Measurements from ENCODE around the gene PLAAT3.

DNA sequence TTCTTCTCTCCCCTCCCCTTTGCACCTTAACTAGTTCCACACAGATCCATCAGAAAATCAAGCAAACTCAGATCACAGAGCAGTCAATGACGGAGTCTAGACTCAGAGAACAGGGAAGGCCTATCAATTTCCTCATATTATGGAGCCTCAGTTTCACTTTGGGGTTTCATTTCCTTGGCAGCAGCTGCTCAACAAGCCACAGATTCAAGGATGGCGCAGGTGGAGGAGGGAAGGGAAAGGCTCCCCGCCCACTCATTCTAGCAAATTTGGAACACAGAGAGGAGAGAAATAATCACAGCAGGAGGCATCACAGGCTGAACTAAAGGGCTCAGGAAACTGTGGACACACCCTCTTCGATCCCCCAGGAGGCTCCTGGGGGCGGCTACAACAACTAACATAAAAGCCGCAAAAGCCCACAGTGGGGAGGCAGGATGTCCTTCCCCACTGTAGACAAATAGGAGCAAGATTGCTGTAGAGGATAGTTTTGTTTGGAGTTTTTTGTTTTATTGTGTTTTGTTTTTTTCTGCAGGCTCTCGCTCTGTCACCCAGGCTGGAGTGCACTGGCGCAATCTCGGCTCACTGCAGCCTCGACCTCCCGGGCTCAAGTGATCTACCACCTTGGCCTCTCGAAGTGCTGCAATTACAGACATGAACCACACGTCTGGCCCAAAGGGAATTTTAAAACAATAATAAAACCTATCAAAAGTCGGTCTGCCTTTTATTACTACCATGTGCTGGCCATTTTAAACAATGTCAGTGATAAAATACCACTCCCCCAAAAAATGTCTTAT lies 3.4 kb downstream of the PLAAT3 start:
- no peak for TF ChIP-seq MYC (IDR thresholded peaks at IDR 0.05; ENCODE audit: low read depth, low read length)
- TF ChIP-seq, protein P1, sequence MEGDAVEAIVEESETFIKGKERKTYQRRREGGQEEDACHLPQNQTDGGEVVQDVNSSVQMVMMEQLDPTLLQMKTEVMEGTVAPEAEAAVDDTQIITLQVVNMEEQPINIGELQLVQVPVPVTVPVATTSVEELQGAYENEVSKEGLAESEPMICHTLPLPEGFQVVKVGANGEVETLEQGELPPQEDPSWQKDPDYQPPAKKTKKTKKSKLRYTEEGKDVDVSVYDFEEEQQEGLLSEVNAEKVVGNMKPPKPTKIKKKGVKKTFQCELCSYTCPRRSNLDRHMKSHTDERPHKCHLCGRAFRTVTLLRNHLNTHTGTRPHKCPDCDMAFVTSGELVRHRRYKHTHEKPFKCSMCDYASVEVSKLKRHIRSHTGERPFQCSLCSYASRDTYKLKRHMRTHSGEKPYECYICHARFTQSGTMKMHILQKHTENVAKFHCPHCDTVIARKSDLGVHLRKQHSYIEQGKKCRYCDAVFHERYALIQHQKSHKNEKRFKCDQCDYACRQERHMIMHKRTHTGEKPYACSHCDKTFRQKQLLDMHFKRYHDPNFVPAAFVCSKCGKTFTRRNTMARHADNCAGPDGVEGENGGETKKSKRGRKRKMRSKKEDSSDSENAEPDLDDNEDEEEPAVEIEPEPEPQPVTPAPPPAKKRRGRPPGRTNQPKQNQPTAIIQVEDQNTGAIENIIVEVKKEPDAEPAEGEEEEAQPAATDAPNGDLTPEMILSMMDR (IDR thresholded peaks at IDR 0.05; ENCODE audit: low read depth, low read length) = no peak
- TF ChIP-seq, protein P2, sequence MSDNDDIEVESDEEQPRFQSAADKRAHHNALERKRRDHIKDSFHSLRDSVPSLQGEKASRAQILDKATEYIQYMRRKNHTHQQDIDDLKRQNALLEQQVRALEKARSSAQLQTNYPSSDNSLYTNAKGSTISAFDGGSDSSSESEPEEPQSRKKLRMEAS (IDR thresholded peaks at IDR 0.05; ENCODE audit: low read depth, low read length) = no peak
